KMS-11 (cell line): ENCODE data around the gene THOC2.
"Not testable (repeated sequence)": the region's sequence is repeated elsewhere in the genome, so short reads cannot be mapped to it uniquely, and the experiment has no call there.

Experiments
- H2AFZ ChIP-seq: fragments of 200-600 bp; sonication (generic); 2 replicates; pipeline ENCODE4 v1.6.1; 2016; ENCODE audit warnings: antibody characterized with exemption, mixed run types, low read depth
- H3K27ac ChIP-seq: fragments of 200-600 bp; sonication (generic); 2 replicates; pipeline ENCODE4 v1.6.1; 2016; ENCODE audit warnings: mild to moderate bottlenecking, mixed run types
- H3K27me3 ChIP-seq: fragments of 200-600 bp; sonication (generic); 2 replicates; pipeline ENCODE4 v1.6.1; 2017; ENCODE audit warnings: mild to moderate bottlenecking, low read depth, mixed run types, moderate library complexity; ENCODE audit not compliant: insufficient read depth
- H3K36me3 ChIP-seq: fragments of 200-600 bp; sonication (generic); 2 replicates; pipeline ENCODE4 v1.6.1; 2017; ENCODE audit warnings: mild to moderate bottlenecking, mixed run types; ENCODE audit not compliant: insufficient read depth
- H3K4me1 ChIP-seq: fragments of 200-600 bp; sonication (generic); 2 replicates; pipeline ENCODE4 v1.6.1; 2016; ENCODE audit warnings: mild to moderate bottlenecking, low read depth, mixed run types; ENCODE audit not compliant: poor library complexity, severe bottlenecking
- H3K4me2 ChIP-seq: fragments of 200-600 bp; sonication (generic); 2 replicates; pipeline ENCODE4 v1.7.0; 2016; ENCODE audit warnings: mild to moderate bottlenecking, mixed run types
- H3K4me3 ChIP-seq: fragments of 200-600 bp; sonication (generic); IDR thresholded peaks from 2 replicates; pipeline ENCODE4 v1.6.1; 2017; ENCODE audit warnings: low read depth, low read length, mixed read lengths; ENCODE audit not compliant: insufficient read depth
- H3K79me2 ChIP-seq: fragments of 200-600 bp; sonication (generic); 2 replicates; pipeline ENCODE4 v1.6.1; 2016; ENCODE audit warnings: low read depth, mixed run types; ENCODE audit not compliant: insufficient read depth
- H3K9ac ChIP-seq: fragments of 200-600 bp; sonication (generic); 2 replicates; pipeline ENCODE4 v1.6.1; 2016; ENCODE audit warnings: mild to moderate bottlenecking, mixed run types
- H4K20me1 ChIP-seq: fragments of 200-600 bp; sonication (generic); 2 replicates; pipeline ENCODE4 v1.6.1; 2016; ENCODE audit warnings: mild to moderate bottlenecking, mixed run types; ENCODE audit not compliant: insufficient read depth
- TF ChIP-seq, protein P1 (sequence below): fragments of 200-600 bp; sonication (generic); conservative IDR thresholded peaks from 2 replicates; pipeline ENCODE4 v1.6.1; 2017; ENCODE audit warnings: low read depth, mild to moderate bottlenecking, antibody characterized with exemption, low read length, moderate library complexity, mixed read lengths

THOC2 gene

DNA sequence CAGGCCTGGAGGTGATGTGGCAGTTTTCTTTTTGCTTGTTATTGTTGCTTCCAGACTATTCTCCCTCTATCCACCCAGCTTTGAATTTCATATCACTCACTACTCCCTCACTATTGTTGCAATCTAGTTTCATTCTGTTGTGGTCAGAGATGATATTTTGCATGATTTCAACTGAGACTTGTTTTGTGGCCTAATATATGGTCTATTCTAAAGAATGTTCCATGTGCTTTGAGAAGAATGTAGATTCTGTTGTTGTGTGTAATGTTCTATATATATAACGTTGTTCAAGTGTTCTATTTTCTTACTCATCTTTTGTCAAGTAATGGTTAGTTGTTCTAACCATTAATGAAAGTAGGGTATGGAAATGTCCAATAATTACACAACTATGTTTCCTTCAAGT, 59.0 kb downstream of the THOC2 start:
- no peaks in the 10 kb centered on the region for H3K79me2 ChIP-seq
- no peaks in the 10 kb centered on the region for H3K36me3 ChIP-seq
- no peak overlapping the region for H3K9ac ChIP-seq
- H3K27ac ChIP-seq, result peak overlapping the region; percentile 14; the same call in 1 of the 2 replicates
- no peak overlapping the region for H2AFZ ChIP-seq
- no peak overlapping the region for H3K4me3 ChIP-seq
- TF ChIP-seq, protein P1, sequence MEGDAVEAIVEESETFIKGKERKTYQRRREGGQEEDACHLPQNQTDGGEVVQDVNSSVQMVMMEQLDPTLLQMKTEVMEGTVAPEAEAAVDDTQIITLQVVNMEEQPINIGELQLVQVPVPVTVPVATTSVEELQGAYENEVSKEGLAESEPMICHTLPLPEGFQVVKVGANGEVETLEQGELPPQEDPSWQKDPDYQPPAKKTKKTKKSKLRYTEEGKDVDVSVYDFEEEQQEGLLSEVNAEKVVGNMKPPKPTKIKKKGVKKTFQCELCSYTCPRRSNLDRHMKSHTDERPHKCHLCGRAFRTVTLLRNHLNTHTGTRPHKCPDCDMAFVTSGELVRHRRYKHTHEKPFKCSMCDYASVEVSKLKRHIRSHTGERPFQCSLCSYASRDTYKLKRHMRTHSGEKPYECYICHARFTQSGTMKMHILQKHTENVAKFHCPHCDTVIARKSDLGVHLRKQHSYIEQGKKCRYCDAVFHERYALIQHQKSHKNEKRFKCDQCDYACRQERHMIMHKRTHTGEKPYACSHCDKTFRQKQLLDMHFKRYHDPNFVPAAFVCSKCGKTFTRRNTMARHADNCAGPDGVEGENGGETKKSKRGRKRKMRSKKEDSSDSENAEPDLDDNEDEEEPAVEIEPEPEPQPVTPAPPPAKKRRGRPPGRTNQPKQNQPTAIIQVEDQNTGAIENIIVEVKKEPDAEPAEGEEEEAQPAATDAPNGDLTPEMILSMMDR, result no peak
- H4K20me1 ChIP-seq, result no peaks in the 10 kb centered on the region
- no peak overlapping the region; the same call in 1 of the 2 replicates for H3K4me2 ChIP-seq
- no peaks in the 10 kb centered on the region for H3K27me3 ChIP-seq
- H3K4me1 ChIP-seq, result peaks cover 34% of the 10 kb centered on the region

DNA sequence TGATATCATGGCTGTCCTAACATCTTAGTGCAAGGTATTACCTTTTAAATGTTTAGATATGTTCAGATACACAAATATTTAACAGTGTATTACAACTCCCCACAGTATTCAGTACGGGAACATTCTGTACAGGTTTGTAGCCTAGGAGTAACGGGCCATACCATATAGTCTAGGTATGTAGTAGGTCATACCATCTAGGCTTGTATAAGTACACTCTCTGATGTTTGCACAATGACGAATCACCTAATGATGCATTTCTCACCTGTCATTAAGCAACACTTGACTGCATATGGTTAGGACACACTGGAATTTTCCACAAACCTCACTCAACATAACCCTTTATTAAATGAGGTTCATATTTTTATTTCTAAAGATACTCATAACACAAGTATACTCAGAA, 67.7 kb downstream of the THOC2 start:
- Histone ChIP-seq H3K9ac (no peak overlapping the region), H3K4me1 (no peaks in the 10 kb centered on the region), H3K36me3 (no peaks in the 10 kb centered on the region), H3K4me3 (no peak overlapping the region), H2AFZ (no peak overlapping the region), H4K20me1 (no peaks in the 10 kb centered on the region), H3K4me2 (no peak overlapping the region), H3K27ac (no peak overlapping the region), H3K27me3 (no peaks in the 10 kb centered on the region), H3K79me2 (no peaks in the 10 kb centered on the region)
- TF ChIP-seq, protein P1, result no peak

DNA sequence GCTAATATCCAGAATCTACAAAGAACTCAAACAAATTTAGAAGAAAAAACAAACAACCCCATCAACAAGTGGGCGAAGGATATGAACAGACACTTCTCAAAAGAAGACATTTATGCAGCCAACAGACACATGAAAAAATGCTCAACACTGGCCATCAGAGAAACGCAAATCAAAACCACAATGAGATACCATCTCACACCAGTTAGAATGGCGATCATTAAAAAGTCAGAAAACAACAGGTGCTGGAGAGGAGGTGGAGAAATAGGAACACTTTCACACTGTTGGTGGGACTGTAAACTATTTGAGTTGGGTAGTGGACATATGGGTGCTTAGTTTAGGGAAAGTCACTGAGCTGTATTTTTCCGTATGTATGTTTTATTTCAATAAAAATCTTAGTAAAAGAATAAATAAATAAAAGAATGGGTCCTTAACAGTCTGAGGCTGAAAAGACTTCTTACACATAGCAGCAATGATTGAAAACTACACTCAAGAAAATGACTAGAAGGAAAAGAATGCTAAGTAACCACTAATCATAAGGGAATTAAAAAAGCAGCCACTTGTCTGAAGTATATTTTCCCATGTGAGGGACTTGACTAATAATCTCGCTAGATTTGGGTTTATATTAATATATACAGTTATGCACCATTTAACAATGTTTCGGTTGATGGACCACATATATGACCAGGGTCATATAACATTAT, 68.2 kb downstream of the THOC2 start:
- not testable (repeated sequence) for H2AFZ ChIP-seq, H3K36me3 ChIP-seq

DNA sequence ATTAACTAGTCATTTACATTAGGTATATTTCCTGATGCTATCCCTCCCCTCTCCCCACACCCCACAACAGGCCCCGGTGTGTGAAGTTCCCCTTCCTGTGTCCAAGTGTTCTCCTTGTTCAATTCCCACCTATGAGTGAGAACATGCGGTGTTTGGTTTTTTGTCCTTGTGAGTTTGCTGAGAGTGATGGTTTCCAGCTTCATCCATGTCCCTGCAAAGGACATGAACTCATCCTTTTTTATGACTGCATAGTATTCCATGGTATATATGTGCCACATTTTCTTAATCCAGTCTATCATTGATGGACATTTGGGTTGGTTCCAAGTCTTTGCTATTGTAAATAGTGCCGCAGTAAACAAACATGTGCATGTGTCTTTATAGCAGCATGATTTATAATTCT, 69.1 kb downstream of the THOC2 start:
- H3K36me3 ChIP-seq, H3K79me2 ChIP-seq, H3K27me3 ChIP-seq, H3K9ac ChIP-seq, H2AFZ ChIP-seq, H3K4me3 ChIP-seq, H3K27ac ChIP-seq, H4K20me1 ChIP-seq, H3K4me1 ChIP-seq, H3K4me2 ChIP-seq: not testable (repeated sequence)

More for the DNA sequence above, 68.2 kb downstream of the THOC2 start:
- not testable (repeated sequence) for H3K4me3 ChIP-seq, H3K27ac ChIP-seq, H3K27me3 ChIP-seq, H4K20me1 ChIP-seq, H3K79me2 ChIP-seq, H3K9ac ChIP-seq, H3K4me2 ChIP-seq, H3K4me1 ChIP-seq

DNA sequence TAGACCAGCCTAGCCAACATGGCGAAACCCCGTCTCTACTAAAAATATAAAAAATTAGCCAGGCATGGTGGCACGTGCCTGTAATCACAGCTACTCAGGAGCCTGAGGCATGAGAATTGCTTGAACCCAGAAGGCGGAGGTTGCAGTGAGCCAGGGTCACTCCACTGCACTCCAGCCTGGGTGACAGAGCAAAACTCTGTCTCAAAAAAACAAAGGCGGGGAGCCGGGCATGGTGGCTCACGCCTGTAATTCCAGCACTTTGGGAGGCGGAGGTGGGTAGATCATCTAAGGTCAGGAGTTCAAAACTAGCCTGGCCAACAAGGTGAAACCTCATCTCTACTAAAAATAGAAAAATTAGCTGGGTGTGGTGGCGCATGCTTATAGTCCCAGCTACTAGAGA, 76.3 kb downstream of the THOC2 start:
- H2AFZ ChIP-seq, result not testable (repeated sequence)

DNA sequence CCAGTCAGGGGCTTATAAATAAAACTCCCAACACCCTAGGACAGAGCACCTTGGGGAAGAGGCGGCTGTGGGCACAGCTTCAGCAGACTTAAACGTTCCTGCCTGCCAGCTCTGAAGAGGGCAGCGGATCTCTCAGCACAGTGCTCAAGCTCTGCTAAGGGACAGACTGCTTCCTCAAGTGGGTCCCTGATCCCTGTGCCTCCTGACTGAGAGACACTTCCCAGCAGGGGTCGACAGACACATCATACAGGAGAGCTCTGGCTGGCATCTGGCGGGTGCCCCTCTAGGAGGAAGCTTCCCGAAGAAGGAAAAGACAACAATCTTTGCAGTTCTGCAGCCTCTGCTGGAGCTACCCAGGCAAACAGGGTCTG, 84.1 kb downstream of the THOC2 start:
- not testable (repeated sequence) for H3K9ac ChIP-seq, H2AFZ ChIP-seq, H3K4me3 ChIP-seq, H4K20me1 ChIP-seq, H3K4me1 ChIP-seq, H3K4me2 ChIP-seq, H3K27me3 ChIP-seq, H3K27ac ChIP-seq, H3K36me3 ChIP-seq, H3K79me2 ChIP-seq

More for the DNA sequence above, 76.3 kb downstream of the THOC2 start:
- H3K27me3 ChIP-seq, H3K9ac ChIP-seq, H3K27ac ChIP-seq, H3K4me1 ChIP-seq, H3K4me2 ChIP-seq, H4K20me1 ChIP-seq, H3K4me3 ChIP-seq, H3K79me2 ChIP-seq, H3K36me3 ChIP-seq: not testable (repeated sequence)
